HG02973 (cell line): Measurements from ENCODE around the gene VSIG10L2.
A peak's percentile ranks its signal among the peaks of the same experiment; 100 is the strongest.
"Not testable (repeated sequence)": the region's sequence is repeated elsewhere in the genome, so short reads cannot be mapped to it uniquely, and the experiment has no call there.

Experiments used
- ATAC-seq: cut with Tn5 transposase; IDR thresholded peaks from one replicate; pipeline ENCODE4 v1.9.1; 2021; ENCODE audit warnings: moderate library complexity; ENCODE audit not compliant: unreplicated experiment

Gene VSIG10L2

DNA sequence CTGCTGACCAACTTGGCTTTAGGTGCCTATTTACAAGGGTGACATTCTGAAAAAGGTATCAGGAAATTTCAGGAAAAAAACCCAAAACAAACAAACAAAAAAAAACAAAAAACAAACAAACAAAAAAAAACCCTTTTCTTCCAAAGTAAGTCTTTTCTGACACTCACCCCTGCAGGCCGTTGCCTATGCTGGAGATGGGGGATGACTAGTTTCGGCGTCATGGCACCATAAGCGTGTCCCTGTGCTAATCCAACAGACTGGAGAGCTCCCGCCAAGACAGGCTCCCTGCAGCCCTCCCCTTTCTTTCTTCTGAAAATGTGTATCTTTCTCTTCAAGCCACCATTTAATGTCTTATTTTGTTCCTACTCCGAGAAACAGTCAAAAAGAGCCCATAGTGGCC is 13.7 kb downstream of the VSIG10L2 start:
- ATAC-seq: no peak

DNA sequence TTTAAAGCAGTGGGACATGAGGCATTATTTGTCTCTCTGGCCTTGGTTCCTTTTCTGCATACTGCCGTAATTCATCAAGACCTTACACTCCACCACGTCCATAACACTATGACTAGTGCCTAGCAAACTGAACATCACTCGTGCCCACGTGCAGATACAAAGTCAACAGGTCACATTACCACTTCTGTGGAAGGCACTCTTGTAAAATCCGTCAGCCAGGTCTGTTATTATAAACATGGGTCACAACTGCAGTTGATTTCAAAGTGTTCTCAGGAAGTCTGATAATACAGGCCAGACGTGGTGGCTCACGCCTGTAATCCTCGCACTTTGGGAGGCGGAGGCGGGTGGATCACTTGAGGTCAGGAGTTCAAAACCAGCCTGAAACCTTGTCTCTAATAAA is 14.1 kb downstream of the VSIG10L2 start:
- no peak for ATAC-seq

DNA sequence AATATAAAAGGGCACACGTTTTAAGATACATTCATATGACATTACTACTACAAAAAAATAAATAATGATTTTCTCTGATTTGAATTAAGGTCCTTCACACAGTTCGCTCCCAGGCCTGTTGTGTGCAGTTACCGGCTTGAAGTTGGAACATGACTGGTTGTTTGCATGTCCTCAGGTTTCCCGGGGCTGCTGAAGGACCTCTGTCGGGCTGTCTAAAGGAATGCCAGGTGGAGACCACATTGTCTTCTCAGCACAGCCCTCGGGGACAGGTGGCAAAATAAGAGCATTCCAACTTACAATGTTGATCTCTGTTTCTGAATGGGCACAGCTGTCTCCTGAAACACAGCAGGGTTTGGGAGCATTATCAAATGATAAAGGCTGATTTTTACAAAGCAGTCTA is 14.9 kb downstream of the VSIG10L2 start:
- ATAC-seq: no peak

DNA sequence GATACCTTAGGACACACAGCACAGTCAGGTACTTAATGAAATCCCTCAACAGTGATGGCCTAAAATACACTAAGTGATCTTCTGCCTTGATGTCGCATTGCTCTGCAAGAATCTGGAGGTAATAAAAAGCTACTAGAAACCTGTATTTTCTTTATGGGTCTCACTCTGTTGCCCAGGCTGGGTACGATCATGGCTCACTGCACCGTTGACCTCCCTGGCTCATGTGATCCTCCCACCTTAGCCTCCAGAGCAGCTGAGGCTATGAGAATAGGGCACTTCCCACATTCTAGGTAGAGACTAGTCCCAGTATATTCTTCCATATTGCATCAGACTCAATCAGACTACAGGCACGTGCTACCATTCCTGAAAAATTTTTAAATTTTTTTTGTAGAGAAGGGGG is 21.7 kb downstream of the VSIG10L2 start:
- ATAC-seq: no peak

DNA sequence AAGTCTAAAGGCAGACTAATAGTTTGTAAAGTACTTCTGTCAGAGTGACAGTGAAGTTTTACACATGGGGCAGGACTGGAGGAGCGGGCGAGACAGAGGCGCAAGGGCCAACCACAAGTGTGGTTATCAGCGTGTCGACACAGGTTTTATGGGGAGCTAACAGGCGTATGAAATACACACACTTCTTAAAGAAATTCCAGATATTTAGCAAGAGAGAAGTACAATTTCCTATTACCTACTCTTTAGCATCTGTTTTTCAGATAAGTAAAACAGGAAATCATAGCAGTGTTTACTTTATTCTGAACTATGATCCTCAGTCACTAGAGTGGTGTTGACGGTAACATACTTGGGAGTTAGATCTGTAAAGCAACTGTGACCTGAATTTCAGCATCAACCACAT is 22.5 kb downstream of the VSIG10L2 start:
- no peak for ATAC-seq

DNA sequence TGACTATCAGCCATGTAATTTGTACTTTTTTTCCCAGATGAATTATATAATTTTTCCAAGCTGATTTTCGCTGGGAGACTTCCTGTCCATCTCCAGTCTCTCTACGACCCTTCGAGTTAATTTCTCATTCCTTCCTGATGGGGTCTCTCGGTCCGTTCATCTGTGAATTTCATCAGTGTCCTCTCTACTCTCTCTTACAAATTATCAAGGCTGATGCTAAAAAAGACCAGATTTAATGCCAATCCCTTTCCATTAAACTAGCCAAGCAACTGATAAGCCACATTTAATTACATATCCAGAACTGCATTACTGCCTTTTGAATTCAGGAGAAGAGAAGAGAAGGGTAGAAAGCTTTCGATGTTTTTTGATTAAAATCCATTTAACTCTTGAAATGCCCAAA is 25.8 kb downstream of the VSIG10L2 start:
- ATAC-seq: no peak

DNA sequence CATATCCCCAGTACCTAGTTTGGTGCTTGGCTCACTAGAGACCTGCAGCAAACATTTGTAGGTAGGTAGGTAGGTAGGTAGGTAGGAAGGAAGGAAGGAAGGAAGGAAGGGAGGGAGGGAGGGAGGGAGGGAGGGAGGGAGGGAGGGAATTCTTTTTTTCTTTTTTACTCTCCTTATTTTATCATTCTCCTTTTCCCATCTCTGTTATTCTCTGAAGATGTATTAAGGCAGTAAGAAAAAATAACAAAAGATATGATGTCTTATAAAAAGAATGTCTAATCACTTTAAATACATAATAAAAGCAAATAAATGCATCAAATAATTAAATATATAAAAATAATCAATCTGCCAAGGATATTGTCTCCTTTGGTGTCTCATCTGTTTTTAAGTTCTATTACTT is 28.4 kb downstream of the VSIG10L2 start:
- ATAC-seq: no peak

DNA sequence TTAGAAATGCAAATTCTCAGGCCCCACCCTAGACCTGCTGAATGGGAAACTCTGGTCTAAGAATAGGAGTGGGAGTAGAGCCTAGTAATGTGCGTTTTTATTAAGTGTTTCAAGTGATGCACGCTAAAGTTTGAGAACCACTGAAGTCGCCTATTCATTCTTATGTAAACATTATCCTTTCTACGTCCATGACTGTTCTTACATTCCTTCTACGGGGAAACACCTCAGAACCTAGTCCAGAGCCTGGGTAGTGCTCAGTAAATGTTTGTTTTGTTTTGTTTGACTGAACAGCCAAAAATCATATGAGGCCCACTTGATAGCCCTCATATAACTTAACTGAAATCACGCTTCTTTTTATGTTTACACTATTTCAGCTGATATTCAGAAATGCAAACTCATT is 29.8 kb downstream of the VSIG10L2 start:
- ATAC-seq: no peak

DNA sequence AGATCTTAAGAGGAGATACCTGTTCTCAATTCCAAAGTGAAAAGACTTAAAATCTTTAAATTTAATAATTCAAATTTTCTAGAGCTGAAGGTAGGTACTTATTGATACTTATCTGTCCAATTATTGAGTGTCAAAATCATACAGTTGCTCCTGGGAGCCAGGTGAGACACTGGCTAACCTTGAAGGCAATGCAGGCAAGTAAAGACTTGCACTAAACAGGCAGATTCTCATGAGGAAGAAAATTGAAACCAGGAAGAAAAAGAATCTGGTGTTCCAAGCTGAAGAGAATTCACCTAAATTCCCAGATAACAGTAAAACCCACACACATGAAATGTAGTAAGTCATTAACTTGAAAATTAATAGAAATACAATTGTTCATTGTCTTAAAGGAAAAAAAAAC is 30.3 kb downstream of the VSIG10L2 start:
- ATAC-seq: no peak

DNA sequence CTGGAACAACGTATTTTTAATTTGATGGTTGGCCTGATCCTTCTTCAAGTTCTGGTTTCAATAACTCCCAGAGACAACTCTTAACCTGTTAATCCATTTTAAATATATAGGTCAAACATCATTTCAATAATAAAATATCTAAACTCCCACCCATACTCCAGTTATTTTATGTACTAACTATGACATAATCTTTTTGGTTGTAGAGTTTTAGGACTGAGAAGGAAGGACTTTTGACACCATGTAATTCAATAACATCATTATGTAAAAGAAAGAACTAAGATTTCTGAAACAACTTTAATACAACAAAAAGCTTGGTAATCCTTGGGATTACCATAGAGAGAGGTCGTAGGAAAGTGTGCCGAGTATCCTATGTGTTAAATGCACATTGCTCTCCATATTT is 31.5 kb downstream of the VSIG10L2 start:
- ATAC-seq: no peak

DNA sequence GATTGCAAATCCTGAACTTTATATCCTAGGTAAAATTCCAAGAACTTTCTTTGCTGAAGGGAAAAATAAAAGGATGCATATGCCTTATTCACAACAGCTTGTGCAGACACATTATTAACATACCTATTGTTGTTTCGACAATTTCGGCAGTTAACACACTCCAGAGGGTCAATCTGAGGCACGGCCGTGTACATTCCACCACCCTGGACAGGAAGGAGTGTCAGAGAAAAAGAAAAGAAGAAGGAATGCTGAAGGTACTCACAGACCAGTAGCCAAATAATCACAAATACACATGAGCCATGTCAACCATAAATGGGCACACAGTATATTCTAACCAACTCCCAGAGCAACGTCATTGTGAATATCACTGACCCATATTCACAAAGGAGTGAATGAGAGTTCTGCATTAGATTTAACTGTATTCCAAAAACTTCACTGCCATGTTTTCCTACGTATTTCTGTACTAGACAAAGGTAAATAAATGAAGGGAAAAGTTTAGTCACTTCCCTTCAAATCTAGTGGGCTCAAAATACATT is 32.4 kb downstream of the VSIG10L2 start:
- ATAC-seq: no peak

DNA sequence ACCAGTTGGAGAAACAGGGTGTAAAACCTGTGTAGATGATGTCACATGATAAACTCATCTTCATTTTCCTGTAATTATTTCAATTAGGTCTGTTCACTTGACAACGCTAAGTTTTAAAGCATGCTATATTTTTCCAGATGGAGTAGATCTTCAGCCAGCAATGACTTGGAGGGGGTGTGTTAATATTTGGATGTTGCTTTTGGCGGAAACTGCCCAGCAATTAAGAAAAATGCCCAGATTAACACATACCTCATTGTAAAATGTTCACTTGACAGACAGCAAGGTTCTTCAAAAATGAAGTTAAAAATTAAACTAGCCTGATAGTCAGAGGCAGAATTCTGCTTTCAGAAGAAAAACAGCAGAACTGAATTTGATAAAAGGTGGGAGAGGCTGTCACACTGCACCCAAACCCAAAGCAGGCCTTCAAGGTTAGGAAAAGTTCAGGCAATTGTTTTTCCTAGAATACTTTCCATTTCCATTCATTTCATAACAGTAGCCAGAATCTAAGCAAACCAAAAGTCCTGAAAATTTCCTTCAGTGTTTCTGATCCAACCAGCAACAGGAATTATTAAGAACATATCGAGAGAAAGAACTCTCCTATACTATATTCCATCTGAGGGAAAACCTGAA is 33.0 kb downstream of the VSIG10L2 start:
- ATAC-seq: no peak

DNA sequence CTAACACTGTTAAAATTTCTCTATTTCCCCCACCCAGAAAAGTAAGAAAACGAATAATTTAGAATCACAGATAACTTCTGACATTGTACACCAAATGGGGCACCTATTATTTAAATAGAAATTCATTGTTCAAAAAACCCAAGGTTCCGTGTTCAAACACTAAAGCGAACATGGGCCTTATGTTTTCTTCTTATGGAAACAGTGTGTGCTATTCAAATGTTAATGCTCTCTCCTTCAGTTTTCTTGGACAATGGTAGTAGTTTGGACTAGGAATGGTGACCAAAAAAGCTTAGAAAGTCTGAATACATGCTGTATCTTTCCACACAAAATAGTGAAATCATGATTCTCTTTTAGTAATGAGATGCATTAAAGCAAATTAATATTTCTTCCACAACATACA is 33.7 kb downstream of the VSIG10L2 start:
- ATAC-seq: no peak

DNA sequence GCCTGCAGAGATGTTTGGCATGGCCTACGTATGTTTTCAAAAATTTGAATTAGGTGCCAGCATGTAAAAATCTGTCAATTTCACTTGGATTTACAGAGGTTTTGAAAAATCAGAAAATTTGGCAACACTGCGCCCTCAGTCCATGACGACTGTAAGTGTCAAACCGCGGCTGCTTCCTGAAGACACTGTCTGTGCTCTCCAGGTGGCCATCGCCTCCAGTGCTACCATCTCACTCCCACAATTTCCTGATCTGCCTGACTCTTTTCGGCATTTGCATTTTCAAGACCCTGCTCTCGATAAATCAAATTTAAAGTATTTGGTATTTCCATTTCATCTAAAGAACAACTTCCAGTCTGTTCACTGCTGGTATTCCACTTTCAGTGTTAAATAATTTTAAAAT is 34.6 kb downstream of the VSIG10L2 start:
- no peak for ATAC-seq

DNA sequence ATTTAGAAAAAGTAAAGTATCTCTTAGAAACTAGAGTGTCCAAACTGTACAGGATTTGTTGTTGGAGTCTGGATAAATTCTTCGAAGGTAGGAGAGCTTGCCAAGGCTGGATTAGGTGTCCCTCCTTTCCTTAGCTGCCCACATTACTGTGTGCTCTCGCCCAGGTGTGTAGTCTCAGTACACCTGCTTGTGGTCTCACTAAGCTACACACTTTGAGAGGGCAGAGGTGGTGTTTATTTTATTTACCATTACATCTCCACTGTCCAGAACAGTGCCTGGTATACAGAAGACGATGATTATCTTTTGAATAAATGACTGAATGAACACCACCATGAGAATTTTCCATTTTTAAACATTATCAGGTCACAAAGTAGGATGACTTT is 36.5 kb downstream of the VSIG10L2 start:
- no peak for ATAC-seq

DNA sequence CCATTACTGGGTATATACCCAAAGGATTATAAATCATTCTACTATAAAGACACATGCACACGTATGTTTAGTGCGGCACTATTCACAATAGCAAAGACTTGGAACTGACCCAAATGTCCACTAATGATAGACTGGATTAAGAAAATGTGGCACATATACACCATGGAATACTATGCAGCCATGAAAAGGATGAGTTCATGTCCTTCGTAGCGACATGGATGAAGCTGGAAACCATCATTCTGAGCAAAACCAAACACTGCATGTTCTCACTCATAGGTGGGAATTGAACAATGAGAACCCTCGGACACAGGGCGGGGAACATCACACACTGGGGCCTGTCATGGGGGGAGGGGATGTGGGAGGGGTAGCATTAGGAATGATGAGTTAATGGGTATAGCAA is 40.1 kb downstream of the VSIG10L2 start:
- not testable (repeated sequence) for ATAC-seq

DNA sequence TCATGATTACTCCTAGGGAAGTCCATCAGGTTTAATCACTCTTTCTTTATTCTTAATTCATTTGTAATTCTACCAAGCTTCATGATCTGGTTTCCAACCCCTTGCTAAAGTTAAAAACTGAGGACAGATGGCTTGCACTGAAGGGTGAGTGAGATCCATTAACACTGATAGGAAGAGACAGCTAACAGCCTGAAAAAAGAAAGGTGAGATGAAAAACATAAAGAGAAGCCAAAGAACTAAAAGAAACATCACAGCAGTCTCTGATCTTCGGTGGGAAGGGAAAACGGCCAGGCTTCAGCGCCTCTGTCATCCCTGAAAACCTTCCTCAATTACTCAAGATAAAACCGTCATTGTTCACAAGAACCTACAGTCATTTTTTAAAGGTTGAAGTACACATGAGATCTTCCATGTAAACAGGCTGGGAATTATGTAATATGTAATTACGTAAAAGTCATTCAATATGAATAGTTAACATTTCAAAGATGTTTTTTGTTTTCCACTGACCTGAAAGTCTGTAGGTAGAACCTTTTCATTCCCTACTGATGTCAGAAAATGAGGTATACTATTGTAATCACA is 41.3 kb downstream of the VSIG10L2 start:
- no peak for ATAC-seq

DNA sequence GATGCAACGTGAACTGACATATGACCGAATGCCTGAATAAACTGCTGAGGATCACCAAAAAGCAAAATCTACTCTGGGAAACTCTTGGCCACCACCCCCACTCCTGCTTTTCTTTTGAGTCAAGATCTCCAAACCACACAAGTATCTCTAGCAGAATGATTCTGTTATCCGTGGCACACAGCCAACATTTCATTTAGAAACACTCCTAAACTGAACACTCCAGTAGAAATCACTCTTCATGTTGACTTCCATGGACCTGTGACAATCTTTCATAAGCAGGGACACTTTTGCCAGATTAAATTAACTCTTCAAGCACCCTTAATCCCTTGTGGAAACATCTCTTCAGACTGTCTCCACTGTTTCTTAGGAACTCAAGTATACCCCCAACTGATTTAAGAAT is 44.4 kb downstream of the VSIG10L2 start:
- no peak for ATAC-seq

DNA sequence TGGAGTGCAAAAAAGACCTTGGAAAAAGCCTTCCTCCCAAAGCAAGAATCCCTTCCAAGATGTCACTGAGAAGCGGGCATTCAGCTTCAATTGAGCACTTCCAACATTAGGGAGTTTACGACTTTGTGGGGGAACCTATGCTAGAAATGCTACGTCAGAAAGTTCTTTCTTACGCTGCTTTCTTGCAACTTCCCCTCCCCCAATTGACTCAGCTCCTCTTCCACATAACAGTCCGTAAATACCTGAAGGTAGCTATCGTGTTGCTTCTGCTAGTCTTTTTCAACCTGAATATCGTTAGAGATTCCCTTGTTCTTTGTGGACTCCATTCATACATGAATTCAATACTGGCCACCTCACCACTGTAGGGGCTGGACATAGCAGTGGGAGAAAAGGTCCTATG is 47.0 kb downstream of the VSIG10L2 start:
- no peak for ATAC-seq

DNA sequence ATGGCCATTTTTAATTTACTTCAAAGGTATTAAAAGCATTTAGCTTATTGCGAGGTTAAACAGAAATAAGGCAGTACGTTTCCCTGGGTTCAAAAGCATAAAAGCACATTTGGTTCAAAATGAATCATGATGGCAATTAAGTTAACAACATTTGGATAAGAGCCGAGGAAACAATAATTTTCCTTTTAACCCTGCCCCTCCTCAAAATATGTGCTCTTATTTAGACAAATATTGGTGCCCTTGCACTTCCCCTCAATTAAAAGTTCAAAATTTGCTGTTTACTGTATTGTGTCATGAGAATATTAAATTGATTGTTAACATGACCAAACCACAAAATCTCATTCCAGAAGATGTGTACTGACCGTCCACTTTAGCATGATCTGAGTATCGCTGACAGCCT is 48.7 kb downstream of the VSIG10L2 start:
- ATAC-seq: no peak

DNA sequence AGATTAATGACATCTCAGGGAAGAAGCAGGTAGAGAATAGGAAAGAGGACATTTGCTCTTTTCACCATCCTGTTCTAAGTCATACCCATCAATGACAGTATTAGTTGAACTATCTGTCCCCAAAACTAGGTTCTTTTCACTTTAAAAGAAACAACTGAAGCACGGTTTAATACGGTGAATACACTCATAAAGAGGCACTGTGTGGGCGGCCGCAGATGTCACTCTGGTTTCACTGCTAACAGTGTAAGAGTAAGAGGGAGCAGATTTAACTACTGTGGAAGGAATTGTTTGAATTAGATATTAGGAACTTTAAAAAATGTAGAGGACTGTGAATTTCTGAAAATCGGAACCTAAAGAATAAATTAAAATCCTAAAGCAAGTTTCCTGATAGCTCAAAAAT is 49.5 kb downstream of the VSIG10L2 start:
- peak; percentile 100 for ATAC-seq

DNA sequence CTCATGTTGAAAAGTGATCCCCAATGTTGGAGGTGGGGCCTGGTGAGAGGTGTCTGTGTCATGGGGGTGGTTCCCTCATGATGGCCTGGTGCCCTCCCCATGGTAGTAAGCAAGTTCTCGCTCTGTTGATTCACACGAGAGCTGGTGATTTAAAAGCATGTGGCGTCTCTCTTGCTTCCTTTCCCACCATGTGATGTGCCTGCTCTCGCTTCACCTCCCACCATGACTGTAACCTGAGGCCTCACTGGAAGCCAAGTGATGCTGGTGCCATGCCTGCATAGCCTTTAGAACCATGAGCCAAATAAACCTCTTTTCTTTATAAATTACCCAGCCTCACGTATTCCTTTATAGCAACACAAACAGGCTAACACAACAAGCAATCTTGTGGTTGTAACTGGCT is 52.4 kb downstream of the VSIG10L2 start:
- ATAC-seq: no peak

DNA sequence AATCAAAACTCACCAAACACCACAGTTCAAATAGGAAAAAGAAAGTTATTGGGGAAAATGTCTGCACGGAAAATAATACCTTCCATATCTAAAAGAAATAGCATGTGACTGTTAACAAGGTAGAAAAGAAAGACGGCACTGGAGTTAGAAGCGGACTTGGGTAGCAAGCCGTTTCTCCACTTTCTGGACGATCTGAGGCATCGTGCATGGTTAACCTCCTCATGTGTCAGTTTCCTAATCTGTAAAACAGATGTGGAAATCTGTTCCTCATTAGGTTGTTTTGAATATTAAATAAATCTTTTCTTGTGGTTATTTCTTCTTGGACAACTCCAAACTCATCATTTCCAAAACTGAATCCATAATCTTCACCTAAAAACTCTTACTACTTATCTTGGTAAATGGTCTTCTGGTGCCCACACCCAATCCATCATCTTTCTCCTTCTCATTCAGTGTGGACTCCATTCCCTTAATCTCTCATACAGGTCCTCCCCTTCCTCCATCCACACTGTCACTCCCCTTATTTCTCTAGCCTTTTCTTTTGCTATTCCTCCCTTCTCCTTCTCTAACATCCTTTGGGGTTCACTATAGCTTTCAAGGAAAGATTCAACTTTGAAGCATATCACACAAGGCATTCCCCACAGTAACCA is 53.5 kb downstream of the VSIG10L2 start:
- no peak for ATAC-seq
